HCT116 (cell line): ENCODE measurements around the gene VEPH1. TPM values are rescaled to one million over a fixed set of nuclear protein-coding genes. Genes with fewer than 3 reads are reported as not detected.

Experiments
- ATAC-seq: fragments of 200-7000 bp; cut with Tn5 transposase; 2 replicates; pipeline ENCODE4 v1.9.1; 2020; ENCODE audit warnings: mild to moderate bottlenecking, moderate library complexity
- BruUV-seq: library from RNA; stranded (reverse); fragments of 400-500 nt; replicated peaks from 2 replicates; lab custom pipeline; 2021; lab: Mats Ljungman, UMichigan
- CTCF ChIA-PET: fragments of 300-600 bp; sonication (Branson Sonifier 250); formaldehyde crosslinking; loops from one replicate; lab custom pipeline; 2021; ENCODE audit warnings: antibody characterized with exemption; lab: Charles Lee
- POLR2A ChIA-PET: fragments of 300-600, 350-600 bp; sonication (Branson Sonifier 250); formaldehyde crosslinking; loops from one replicate; lab custom pipeline; 2021; ENCODE audit warnings: antibody characterized with exemption; lab: Charles Lee
- RAD21 ChIA-PET, 2 experiments: fragments of 300-600 bp; sonication (Branson Sonifier 250); formaldehyde crosslinking; loops; one replicate each; lab custom pipeline; 2023; ENCODE audit warnings: low total read pairs in 2 of 2; ENCODE audit not compliant: uncharacterized antibody in 2 of 2, unreplicated experiment in 2 of 2, low non-redundant PET in 1 of 2; lab: Charles Lee
- DNase-seq: peaks from one replicate; pipeline ENCODE4 v3.0.0-alpha.2; 2010; ENCODE audit warnings: low read depth, low spot score
- H2AFZ ChIP-seq: fragments of 200-600 bp; shearing (Covaris generic), sonication (generic); 2 replicates; pipeline ENCODE4 v1.6.1; 2017; ENCODE audit warnings: low read depth, mixed run types, mixed read lengths, antibody characterized with exemption, low read length; ENCODE audit not compliant: poor library complexity, severe bottlenecking
- H3K27ac ChIP-seq: 2 replicates; pipeline ENCODE4 v1.5.1; 2012; ENCODE audit warnings: low read depth, low read length
- H3K27me3 ChIP-seq: fragments of 200-600 bp; sonication (generic); 2 replicates; pipeline ENCODE4 v1.6.1; 2016; ENCODE audit warnings: mixed run types, low read length, mixed read lengths; ENCODE audit not compliant: insufficient read depth
- H3K36me3 ChIP-seq, 2 experiments: fragments of 200-500 bp in 1 of 2; fragments of 200-600 bp in 1 of 2; sonication (Bioruptor generic) in 1 of 2; sonication (generic) in 1 of 2; 2 replicates each; pipeline versions ENCODE4 v1.5.1 to v1.6.1; 2014 to 2016; ENCODE audit warnings: low read length in 2 of 2, inconsistent platforms in 1 of 2, mixed read lengths in 1 of 2, mixed run types in 1 of 2; ENCODE audit not compliant: insufficient read depth in 2 of 2, control insufficient read depth in 1 of 2
- H3K4me1 ChIP-seq, 2 experiments: fragments of 200-600 bp in 1 of 2; sonication (generic) in 1 of 2; 2 replicates each; pipeline versions ENCODE4 v1.5.1 to v1.6.1; 2012 to 2017; ENCODE audit warnings: low read length in 2 of 2, inconsistent platforms in 1 of 2, mild to moderate bottlenecking in 1 of 2, mixed read lengths in 1 of 2, mixed run types in 1 of 2, moderate library complexity in 1 of 2; ENCODE audit not compliant: insufficient read depth in 2 of 2, control insufficient read depth in 1 of 2
- H3K4me2 ChIP-seq: fragments of 200-600 bp; sonication (generic); 2 replicates; pipeline ENCODE4 v1.6.1; 2017; ENCODE audit warnings: mixed run types, low read length, mixed read lengths
- H3K4me3 ChIP-seq, 2 experiments: fragments of 200-600 bp in 1 of 2; sonication (generic) in 1 of 2; replicated peaks in 1 of 2; 2 replicates each; pipeline ENCODE4 v1.5.1; 2011 to 2016; ENCODE audit warnings: low read length in 2 of 2, control low read depth in 1 of 2, low read depth in 1 of 2, mild to moderate bottlenecking in 1 of 2, mixed read lengths in 1 of 2, mixed run types in 1 of 2
- H3K79me2 ChIP-seq: fragments of 200-600 bp; sonication (generic); 2 replicates; pipeline ENCODE4 v1.6.1; 2017; ENCODE audit warnings: mild to moderate bottlenecking, mixed run types, low read length, moderate library complexity, mixed read lengths; ENCODE audit not compliant: insufficient read depth
- H3K9ac ChIP-seq: fragments of 200-600 bp; sonication (generic); 2 replicates; pipeline ENCODE4 v1.6.1; 2016; ENCODE audit warnings: low read length, mixed read lengths
- H3K9me2 ChIP-seq: fragments of 200-600 bp; sonication (generic), shearing (Covaris generic); 2 replicates; pipeline ENCODE4 v1.6.1; 2017; ENCODE audit warnings: mixed run types, mild to moderate bottlenecking, moderate library complexity; ENCODE audit not compliant: insufficient read depth
- H3K9me3 ChIP-seq, 2 experiments: fragments of 200-500 bp in 1 of 2; fragments of 200-600 bp in 1 of 2; sonication (Bioruptor generic) in 1 of 2; sonication (generic) in 1 of 2; 2 replicates each; pipeline ENCODE4 v1.6.1; 2014 to 2017; ENCODE audit warnings: low read length in 2 of 2, mixed read lengths in 2 of 2, inconsistent platforms in 1 of 2, low read depth in 1 of 2, mild to moderate bottlenecking in 1 of 2, mixed run types in 1 of 2, moderate library complexity in 1 of 2; ENCODE audit not compliant: control insufficient read depth in 1 of 2, insufficient read depth in 1 of 2
- H4K20me1 ChIP-seq: fragments of 200-600 bp; sonication (generic), shearing (Covaris generic); 2 replicates; pipeline ENCODE4 v1.6.1; 2017; ENCODE audit warnings: mixed run types, mild to moderate bottlenecking, moderate library complexity; ENCODE audit not compliant: insufficient read depth
- CEBPB ChIP-seq: IDR thresholded peaks from 2 replicates; pipeline ENCODE4 v1.6.1; 2012; ENCODE audit warnings: low read depth
- EGR1 ChIP-seq: IDR thresholded peaks from 2 replicates; pipeline ENCODE4 v1.6.1; 2012; ENCODE audit warnings: low read depth
- ELF1 ChIP-seq: IDR thresholded peaks from 2 replicates; pipeline ENCODE4 v1.6.1; 2012; ENCODE audit warnings: low read depth, borderline replicate concordance
- EZH2 ChIP-seq: fragments of 200-600 bp; sonication (generic); IDR thresholded peaks from 2 replicates; pipeline ENCODE4 v1.6.1; 2017; ENCODE audit warnings: antibody characterized with exemption, mixed run types
- EZH2phosphoT487 ChIP-seq: fragments of 200-600 bp; IDR thresholded peaks from 2 replicates; pipeline ENCODE4 v1.6.1; 2018; ENCODE audit warnings: antibody characterized with exemption, borderline replicate concordance
- FOSL1 ChIP-seq: IDR thresholded peaks from 2 replicates; pipeline ENCODE4 v1.6.1; 2012; ENCODE audit warnings: low read depth
- JUND ChIP-seq: IDR thresholded peaks from 2 replicates; pipeline ENCODE4 v1.6.1; 2012
- POLR2AphosphoS5 ChIP-seq: IDR thresholded peaks from 2 replicates; pipeline ENCODE4 v1.6.1; 2011; ENCODE audit warnings: mild to moderate bottlenecking, low read depth, low read length, moderate library complexity
- RAD21 ChIP-seq: IDR thresholded peaks from 2 replicates; pipeline ENCODE4 v1.6.1; 2012; ENCODE audit warnings: low read depth, mild to moderate bottlenecking
- SIN3A ChIP-seq: IDR thresholded peaks from 2 replicates; pipeline ENCODE4 v1.6.1; 2012; ENCODE audit warnings: low read depth
- SP1 ChIP-seq: IDR thresholded peaks from 2 replicates; pipeline ENCODE4 v1.6.1; 2012; ENCODE audit warnings: low read depth
- SRF ChIP-seq: IDR thresholded peaks from 2 replicates; pipeline ENCODE4 v1.6.1; 2012; ENCODE audit warnings: low read depth
- YY1 ChIP-seq: IDR thresholded peaks from 2 replicates; pipeline ENCODE4 v1.6.1; 2011; ENCODE audit warnings: low read length, low read depth, moderate library complexity, mild to moderate bottlenecking; ENCODE audit not compliant: insufficient replicate concordance; ENCODE audit errors: extremely low read depth
- ZFX ChIP-seq: fragments of 450-650 bp; IDR thresholded peaks from 2 replicates; pipeline ENCODE4 v1.6.1; 2017
- ZNF274 ChIP-seq: fragments of 200-500 bp; sonication (Bioruptor generic); IDR thresholded peaks from 2 replicates; pipeline ENCODE4 v1.6.1; 2014; ENCODE audit warnings: mild to moderate bottlenecking, low read depth, low read length, inconsistent platforms
- intact Hi-C: fragments of 100-400 bp; cut with micrococcal nuclease; formaldehyde crosslinking; loops from 2 replicates; pipeline ENCODE4 v1.10.0; 2022
- total RNA-seq: library from RNA; stranded (reverse); gene quantifications from one replicate; pipeline ENCODE4 v1.2.1, GENCODE V29; 2021; ENCODE audit not compliant: unreplicated experiment
- TF ChIP-seq, protein P1 (sequence below), 3 experiments: fragments of 200-600 bp in 1 of 3; sonication (generic) in 1 of 3; IDR thresholded peaks in 2 of 3; conservative IDR thresholded peaks in 1 of 3; 2 replicates each; pipeline ENCODE4 v1.5.1; 2012 to 2017; ENCODE audit warnings: low read depth in 2 of 3, low read length in 2 of 3, antibody characterized with exemption in 1 of 3, borderline replicate concordance in 1 of 3, control low read depth in 1 of 3, mild to moderate bottlenecking in 1 of 3, mixed read lengths in 1 of 3, mixed run types in 1 of 3, moderate library complexity in 1 of 3; ENCODE audit not compliant: insufficient read depth in 1 of 3

The VEPH1 gene
- total RNA-seq, 1 experiment from 2014 or later = 4.9 TPM

DNA sequence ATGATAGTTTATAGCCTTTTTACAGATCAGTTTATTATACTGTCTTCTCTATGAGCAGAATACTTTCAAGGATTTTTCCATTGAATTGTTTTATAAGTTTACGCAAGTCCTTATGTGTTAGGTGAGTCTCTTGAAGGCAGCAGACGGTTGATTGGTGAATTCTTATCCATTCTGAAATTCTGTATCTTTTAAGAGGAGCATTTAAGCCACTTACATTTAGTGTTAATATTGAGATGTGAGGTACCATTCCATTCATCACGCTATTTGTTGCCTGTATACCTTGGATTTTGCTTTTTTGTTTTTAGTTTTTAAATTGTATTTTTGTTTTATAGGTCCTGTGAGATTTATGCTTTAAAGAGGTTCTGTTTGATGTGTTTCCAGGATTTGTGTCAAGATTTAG lies 32.5 kb upstream of the VEPH1 start:
- Histone ChIP-seq H3K27ac (no peak overlapping the region), H3K36me3 (no peaks in the 10 kb centered on the region), H3K9ac (no peak overlapping the region), H3K9me3 (no peaks in the 10 kb centered on the region), H3K4me2 (no peak overlapping the region), H3K4me3 (no peak overlapping the region), H3K79me2 (no peaks in the 10 kb centered on the region), H3K4me1 (peaks cover 0 to 7% of the 10 kb centered on the region in 2 experiments; a peak in 2 of 4 replicates), H3K9me2 (no peaks in the 10 kb centered on the region), H4K20me1 (no peaks in the 10 kb centered on the region), H3K27me3 (no peaks in the 10 kb centered on the region), H2AFZ (no peak overlapping the region)
- BruUV-seq = no TSS peak
- CTCF ChIA-PET = interaction anchor here (0.7 kb wide), 1 partner anchor 331 kb away, joined by 3 read pairs; no protein-coding TSS in a partner anchor
- no peak for ATAC-seq
- no peak for DNase-seq
- POLR2A ChIA-PET = no interaction called here
- intact Hi-C loops = no loop called here
- TF ChIP-seq ZFX = no peak
- TF ChIP-seq SRF = no peak
- TF ChIP-seq SIN3A = no peak
- TF ChIP-seq JUND = no peak
- no peak for TF ChIP-seq YY1
- TF ChIP-seq EZH2phosphoT487 = no peak
- no peak for TF ChIP-seq EGR1
- no peak for TF ChIP-seq SP1
- TF ChIP-seq CEBPB = no peak
- no peak for TF ChIP-seq RAD21
- TF ChIP-seq ELF1 = no peak
- no peak for TF ChIP-seq POLR2AphosphoS5
- RAD21 ChIA-PET = no interaction called here

DNA sequence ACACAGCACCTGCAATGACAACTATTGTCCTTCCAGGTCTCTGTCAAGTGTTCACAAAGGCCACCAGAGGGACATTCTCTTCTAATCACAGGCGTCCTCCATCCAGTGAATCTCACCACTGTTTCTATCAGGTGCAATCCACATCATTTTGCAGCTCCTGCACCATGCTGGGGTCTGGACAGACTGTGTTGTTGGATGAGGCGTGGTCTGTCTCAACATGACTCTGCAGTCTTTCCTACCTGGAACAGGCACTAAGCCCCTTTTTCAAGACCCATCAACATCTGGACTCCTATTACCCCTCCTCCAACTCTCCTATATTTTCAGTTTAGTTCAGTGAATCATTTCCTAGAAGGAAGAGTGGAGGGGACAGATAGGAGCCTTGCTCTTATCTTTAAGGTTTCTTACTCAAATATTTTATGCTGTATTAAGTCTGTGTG lies 31.5 kb upstream of the VEPH1 start:
- intact Hi-C loops = no loop called here
- Histone ChIP-seq H3K9me2 (no peaks in the 10 kb centered on the region), H3K4me3 (no peak overlapping the region), H2AFZ (peak overlapping the region; percentile 12), H3K9ac (no peak overlapping the region), H3K4me1 (peaks cover 0 to 7% of the 10 kb centered on the region in 2 experiments; a peak in 2 of 4 replicates), H3K36me3 (no peaks in the 10 kb centered on the region), H3K27ac (no peak overlapping the region), H3K9me3 (no peaks in the 10 kb centered on the region), H3K79me2 (no peaks in the 10 kb centered on the region), H3K4me2 (no peak overlapping the region), H4K20me1 (no peaks in the 10 kb centered on the region), H3K27me3 (no peaks in the 10 kb centered on the region)
- ATAC-seq (no peak), DNase-seq (no peak)
- no TSS peak for BruUV-seq
- ChIA-PET RAD21 (no interaction called here), POLR2A (no interaction called here), CTCF (interaction anchor here (4.6 kb wide), 1 partner anchor 39 kb away, joined by 103 read pairs; no protein-coding TSS in a partner anchor)
- TF ChIP-seq SRF = no peak
- no peak for TF ChIP-seq EZH2
- TF ChIP-seq ZFX = no peak
- TF ChIP-seq, protein P1, sequence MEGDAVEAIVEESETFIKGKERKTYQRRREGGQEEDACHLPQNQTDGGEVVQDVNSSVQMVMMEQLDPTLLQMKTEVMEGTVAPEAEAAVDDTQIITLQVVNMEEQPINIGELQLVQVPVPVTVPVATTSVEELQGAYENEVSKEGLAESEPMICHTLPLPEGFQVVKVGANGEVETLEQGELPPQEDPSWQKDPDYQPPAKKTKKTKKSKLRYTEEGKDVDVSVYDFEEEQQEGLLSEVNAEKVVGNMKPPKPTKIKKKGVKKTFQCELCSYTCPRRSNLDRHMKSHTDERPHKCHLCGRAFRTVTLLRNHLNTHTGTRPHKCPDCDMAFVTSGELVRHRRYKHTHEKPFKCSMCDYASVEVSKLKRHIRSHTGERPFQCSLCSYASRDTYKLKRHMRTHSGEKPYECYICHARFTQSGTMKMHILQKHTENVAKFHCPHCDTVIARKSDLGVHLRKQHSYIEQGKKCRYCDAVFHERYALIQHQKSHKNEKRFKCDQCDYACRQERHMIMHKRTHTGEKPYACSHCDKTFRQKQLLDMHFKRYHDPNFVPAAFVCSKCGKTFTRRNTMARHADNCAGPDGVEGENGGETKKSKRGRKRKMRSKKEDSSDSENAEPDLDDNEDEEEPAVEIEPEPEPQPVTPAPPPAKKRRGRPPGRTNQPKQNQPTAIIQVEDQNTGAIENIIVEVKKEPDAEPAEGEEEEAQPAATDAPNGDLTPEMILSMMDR (IDR thresholded peaks at IDR 0.05 in 2 of 3, conservative IDR thresholded peaks at IDR 0.05 in 1 of 3; ENCODE audit: borderline replicate concordance in 1 of 3, insufficient read depth in 1 of 3, low read depth in 2 of 3, low read length in 2 of 3) = 0 out of 6 replicates have a peak, but pooled peaks of 1 of the 3 experiments have one; percentile 20
- no peak for TF ChIP-seq EGR1
- TF ChIP-seq FOSL1 = no peak
- no peak for TF ChIP-seq ZNF274
